ENCODE data around the gene MAB21L3.

MAB21L3 gene

DNA sequence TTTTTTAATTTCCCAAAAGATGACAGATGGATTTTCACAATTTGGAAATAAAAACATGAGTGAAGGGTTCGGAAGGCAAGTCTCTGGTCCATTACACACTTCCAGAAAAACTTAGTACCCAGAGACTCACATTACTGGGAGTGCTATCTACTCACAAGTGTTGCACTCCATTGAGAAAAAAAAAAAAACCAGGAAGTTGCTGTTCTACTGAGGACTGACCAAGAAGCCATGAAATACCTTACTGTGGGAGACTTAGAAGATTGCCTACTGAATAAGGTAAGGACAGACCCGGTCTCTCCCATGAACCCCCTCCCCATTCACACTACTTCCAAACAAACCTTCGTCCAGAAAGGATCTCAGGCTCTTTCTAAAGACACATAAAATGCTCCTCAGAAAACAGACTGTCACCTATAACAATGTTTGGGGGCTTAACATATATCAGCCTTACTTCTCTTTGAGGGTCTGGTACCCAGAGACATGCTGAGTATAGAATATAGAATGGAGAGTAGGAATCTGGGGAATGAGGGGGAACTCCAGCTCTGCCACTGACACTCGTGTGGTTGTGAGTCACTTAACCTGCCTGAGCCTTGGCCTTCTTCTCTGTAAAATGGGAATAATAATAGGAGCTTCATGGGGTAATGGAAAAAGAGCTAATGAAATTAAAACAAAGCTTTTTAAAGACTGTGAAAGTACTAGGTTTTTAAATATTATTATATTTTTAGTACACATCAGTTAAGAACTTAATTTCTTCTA lies 1.4 kb downstream of the MAB21L3 start:
- DNase-seq: no peak

DNA sequence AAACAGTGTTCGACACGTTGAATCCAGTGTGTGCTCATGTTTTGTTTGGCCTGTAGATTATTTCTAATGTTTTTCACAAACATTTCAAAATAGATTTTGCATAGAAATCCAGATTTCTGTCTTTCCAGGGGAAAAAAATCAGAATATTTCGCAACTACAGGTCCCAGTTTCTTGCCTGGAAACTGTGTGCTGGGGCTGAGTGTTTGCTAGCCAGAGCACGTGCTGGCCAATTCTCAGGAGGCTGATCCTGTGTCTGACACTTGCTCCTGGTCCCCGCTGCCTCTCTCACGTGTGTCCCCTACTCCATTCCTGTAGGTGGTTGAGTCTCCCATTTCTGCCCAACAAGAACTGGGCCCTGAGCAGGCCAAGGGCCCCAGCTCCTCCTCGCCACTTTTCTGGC lies 2.4 kb downstream of the MAB21L3 start:
- no peak for DNase-seq

DNA sequence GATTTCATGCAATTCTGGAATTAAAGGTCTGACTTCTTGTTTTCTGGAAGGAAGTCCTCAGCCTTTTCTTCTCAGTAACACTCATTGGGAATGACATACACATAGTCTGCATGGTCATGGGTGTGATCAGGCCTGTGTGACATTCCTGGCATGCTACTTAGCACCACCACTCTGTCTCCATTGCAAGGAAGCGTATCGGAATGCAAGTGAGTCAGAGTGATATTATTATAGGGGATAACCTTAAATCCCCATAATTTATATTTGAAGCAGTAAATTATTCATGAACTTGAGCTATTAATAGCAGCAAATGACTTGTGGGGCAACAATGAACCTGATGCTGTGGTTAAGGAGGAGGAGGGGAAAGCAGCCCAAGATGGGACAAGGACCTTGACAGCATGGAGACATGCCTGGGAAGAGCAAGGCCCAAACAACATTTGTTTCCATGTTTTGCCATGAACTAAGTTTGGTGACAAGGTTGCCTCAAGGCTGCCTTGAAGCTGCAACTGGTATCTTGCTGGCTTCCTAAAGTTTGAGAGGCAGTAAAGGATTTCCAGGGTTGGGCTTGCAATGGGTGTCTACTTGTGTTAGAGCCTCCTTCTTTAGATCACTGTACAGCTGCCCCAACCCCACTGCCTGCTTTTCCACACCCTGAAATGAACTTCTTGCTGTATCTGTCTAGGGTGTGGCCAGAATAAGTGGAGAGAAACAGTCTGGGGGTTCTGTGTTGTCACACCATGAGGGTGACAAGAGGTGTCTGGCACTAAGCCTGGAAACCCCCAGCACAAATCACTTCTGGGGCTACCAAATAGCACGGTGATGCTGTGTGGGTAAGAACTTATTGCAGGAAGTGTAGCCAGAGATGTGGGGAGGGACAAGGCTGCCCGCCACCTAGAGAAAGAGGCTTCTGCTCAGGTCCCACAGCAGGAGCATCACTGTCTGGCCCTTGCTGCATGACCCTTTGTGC lies 4.6 kb downstream of the MAB21L3 start:
- DNase-seq: no peak

DNA sequence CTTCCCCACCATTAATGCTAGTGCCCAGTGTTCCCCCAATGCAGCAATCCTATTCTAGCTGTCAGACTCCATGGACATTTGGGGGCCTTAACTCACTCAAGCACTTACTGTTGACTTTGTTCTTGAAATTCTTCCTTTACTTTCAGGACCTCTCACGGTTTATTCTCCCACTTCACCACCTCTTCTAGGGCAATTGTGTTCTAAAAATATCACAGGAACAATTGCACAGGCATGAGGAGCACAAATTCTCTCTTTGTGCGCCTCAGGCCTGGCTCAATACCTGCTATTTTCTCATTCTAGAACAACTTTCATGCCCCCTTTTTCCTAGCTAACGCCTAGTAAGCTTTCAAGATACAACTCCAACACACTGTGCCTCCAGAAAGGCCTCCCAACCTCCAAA lies 7.3 kb downstream of the MAB21L3 start:
- no peak for DNase-seq

DNA sequence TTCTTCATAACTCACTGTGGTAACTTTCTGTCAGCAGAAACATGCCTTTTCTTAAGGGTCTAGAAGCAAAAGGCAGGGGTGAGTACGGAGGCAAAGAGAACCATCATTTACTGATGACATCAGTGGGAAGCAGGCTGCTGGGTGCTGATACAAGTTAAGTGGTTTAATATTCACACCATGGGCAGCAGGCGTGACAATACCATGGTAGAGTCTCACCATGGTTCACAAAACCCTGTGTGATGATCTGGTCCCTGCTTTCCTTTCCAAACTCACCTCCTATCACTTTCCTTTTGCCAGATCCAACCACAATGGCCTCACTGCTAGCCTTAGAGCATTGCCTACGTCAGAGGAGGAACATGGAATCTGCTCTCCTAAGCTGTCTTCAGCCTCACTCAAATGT lies 8.7 kb downstream of the MAB21L3 start:
- DNase-seq: no peak

DNA sequence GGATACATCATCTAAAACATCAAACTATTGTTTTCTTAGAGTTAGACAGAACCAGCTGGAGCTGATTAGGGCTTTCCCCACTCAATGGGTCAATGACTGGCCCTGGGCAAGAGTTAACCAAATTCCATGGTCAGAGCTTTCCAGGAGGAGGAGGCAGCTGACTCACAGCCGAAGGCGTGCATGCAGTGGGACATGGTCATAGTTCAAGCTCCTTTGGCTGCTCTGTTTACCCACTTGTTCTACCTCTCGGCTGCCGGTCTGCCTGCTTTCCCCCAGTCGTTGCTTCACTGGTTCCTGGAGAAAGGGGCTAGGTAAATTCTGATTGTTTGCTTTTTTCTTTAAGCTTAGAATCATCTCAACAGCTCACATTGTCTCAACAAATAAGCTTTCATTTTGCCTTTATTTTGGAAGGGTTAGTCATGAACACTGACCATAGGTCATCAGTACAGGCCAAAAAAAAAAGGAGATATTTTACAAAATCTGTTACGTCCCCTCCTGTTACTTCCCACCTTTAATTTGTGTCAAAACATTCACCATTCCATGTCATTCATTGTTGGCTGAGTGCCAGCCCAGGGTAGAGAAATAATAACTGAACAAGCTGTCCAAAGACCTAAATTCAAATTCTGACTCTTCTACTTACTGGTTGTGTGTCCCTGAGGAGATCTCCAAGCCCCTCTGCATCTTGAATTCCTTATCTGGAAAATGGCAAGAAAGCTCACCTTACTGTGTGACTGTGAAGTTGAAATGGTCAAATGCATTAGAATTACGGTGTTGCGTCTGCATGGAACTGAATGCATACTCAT lies 12.0 kb downstream of the MAB21L3 start:
- DNase-seq: no peak

DNA sequence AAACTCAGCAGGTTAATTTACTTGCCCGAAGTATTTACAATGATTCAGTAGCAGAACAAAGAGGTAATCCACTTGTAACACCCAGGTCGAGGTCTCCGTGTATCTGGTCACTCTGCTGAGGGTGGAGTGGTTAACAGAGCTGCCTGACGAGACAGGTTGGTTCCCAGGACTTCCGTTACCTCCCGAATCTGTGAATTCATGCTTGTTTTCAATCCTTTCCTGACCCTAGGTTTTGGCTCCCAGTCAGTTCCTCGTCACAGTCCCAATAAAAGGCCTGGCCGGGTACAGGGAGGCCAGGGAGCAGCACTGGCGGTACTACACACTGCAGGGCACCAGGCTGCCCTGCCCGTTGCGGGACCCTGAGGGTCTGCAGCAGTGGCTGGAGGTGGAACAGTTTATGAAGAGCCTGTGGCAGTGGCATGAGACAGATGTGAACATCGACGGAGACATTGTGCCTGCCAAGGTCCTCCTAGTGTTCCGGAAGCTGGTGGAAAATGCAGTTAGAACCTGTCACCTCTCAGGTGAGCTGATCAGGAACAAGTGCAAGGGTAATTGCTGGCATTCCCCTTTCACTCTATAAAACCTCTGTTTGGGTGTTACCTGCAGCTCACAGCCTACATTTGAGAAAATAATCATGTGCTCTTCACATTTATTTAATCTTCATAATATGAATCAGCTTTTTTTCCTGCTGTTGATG lies 12.8 kb downstream of the MAB21L3 start:
- no peak for DNase-seq

DNA sequence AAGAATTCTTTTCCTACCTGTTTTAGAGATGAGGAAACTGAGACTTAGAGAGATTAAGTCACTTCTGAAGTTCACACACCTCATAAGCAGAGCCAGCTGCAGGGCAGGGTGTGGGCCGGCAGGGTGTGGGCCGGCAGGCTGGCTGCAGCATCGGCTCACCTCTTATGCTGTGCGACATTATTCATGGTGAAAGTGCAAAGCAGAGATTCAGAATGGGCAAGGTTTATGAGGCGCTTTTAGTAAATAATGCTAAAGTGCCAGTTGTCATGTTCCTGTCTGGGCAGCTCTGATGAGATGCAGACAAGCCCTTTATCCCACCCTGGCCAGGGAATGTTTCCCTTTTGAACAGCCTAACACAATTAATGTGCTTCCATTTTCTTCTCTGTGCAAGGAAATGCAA lies 14.6 kb downstream of the MAB21L3 start:
- no peak for DNase-seq

DNA sequence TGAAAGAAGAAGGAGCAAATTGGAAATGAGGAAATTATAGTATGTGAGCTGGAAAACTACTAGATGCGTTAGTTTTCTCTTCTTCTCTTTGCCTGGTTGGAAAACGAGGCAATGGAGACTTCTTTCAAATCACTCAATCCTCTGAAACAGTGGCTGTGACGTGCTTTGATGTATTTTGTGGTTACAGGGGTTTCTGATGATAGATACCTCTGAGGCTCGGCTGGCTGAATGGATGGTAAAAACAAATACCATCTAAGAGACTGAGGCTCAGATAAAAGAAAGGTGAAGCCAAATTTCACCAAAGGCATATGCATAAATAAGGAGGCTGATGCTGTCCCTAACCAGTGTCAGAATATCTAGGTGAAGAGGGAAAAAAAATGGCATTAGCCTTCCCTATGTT lies 15.1 kb downstream of the MAB21L3 start:
- DNase-seq: no peak

DNA sequence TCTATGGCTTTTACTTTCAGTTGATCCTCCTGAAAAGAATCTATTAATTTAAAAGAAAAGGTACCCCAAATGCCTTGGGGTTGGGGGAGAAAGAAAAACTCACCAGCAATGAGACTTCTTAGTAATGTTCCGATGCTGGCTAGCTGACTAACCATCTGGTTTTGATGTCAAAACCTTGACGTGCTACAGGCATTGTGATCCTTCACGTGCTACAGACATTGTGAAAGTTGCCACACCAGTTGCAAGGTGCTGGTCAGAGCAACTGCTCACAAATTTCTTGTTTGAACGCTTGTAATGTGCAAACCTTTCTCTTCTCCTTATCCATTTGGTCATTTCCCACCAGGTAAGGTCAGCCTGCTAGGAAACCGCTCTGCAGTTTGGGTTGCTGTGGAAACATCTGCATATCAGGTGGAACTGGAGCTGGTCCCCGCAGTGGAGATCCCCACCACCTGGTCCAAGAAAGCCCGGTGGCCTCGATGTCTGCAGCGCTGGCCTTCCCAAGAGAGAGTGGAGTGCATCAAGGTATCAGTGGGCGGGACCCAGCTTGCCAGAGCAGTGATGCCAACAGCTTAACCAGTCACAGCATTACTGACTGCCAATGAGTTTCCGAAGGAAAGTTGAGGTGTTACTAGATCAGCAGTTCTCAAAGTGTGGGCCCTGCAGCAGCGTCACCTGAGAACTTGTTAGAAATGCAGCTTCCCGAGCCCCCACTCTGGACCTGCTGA lies 16.1 kb downstream of the MAB21L3 start:
- DNase-seq: no peak

DNA sequence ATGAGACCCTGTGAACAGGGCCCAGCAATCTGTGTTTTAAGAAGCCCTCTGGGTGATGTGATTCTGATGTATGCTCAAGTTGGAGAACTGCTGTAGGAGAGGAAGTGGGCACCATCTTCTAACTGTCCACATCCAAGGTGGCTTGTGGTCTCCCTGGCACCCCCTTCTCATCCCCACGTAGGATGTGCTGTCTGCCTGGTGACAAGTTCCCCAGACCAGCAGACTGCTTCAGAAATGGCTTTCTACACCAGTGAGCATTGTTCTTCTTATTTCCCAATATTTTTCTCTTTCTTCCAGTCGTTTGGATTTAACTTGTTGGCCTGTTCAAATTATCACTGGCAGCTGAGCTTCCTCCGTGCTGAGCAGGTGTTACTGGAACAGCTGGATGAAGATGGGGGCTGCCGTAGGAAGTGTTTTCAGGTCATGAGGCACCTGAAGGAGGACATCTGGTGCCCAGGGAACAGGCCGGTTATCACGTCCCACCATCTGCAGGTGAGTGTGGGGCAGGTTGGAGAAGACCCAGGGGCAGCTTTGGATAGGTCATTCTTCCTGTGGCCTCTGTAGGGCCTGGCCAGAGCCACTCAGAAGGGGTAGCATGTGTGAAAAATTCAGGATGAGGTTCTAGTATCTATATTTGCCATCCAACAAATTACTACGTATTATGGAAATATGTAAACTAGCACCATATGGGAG lies 16.8 kb downstream of the MAB21L3 start:
- DNase-seq: no peak

DNA sequence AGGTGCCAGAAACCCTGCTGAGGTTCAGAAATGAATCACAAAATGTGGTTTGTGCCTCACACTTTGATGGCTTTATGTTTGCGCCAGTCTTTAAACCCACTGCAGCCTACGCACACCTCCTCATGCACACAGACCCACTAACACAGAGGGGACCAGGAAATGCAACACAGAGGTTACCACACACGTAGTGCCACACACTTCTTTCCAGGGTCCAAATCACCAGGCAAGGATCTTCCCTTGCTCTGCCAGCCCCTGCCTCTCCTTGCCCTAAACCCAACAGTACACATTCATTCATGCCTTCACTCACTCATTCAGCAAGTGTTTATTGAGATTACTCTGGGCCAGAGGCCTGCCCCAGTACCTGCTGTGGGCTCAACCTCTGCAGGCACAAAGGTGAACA lies 17.5 kb downstream of the MAB21L3 start:
- DNase-seq: no peak

DNA sequence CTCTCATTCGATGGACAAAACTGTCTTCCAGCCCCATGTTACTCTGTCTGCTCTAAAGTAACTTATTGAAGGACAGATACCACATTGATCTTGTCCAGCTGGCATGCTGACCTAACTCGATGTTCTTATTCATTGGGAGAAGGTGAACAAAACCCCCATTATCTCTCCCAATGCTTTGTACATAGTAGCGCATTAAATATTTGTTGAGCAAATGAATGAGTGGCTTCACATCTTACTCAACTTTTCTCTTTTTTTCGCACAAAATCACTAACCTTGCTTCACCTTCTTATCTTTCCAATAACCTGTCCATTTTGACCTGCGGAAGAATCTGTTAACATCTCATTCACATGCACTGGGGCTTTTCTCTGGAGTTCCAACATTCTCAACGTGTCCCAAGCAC lies 18.3 kb downstream of the MAB21L3 start:
- DNase-seq: no peak

DNA sequence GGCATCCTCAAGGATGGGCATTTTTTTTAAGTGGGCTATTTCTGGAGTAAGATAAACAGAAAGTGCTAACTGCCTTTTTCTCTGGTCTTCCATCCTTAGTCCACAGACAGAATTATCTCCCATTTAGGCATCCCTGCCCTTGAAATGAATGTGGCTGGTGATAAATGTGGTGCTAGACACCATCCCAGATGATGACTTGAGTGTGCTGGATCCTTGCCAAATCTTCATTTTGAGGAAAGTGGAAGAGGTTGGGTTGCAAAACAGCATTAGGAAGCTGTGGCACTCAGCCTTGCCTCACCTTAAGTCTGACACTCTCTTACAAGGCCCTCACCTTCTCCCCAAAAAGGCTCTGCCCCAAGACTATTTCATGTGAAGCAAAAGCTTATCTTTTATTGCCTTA lies 19.2 kb downstream of the MAB21L3 start:
- no peak for DNase-seq

DNA sequence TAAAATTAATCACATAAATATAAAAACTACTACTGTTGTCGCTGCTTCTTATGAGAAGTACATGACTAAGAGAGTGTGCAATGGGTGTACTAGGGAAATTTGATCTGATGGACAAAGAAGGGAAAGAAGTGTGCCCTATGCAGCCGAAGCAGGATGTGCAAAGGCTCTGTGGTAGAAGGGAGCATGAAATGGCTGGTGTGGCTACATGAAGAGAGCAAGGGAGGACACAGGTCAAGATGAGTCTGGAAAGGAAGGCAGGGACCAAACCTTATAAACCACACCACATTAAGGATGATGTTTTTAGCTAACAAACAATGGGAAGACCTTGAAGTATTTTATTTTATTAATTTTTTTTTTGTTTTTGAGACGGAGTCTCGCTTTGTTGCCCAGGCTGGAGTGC lies 20.0 kb downstream of the MAB21L3 start:
- no peak for DNase-seq

DNA sequence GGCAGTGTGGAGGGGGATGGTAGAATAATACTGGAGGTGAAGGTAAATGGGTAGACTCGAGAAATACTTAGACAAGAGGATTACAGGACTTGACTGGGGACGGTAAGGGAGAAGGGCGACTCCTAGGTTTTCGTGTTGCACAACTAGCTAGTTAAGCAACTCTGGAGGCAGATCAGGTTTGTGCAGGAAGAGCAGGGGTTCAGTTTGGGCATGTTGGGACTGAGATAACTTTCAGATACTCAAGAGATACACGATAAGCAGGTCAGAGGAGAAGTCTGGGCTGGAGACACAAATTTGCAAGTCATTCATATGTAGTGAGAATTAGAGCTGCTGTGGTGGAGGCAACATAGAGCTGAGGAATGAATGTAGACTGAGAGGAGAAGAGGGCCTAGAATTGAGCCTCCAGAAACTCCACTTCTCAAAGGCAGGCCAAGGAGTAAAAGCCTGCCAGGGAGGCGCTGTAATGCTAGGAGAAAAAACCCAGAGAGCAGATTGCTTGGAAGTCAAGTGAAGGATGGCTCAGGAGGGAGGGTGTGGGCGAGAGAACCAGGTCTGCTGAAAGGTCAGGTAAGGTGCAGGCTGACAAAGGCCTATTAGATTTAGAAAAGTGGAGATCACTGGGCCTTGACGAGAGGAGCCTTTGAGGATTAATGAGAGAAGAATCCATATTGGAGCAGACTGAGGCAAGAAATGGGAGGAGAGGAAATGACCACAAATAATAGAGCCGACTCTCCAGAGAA lies 20.8 kb downstream of the MAB21L3 start:
- no peak for DNase-seq

DNA sequence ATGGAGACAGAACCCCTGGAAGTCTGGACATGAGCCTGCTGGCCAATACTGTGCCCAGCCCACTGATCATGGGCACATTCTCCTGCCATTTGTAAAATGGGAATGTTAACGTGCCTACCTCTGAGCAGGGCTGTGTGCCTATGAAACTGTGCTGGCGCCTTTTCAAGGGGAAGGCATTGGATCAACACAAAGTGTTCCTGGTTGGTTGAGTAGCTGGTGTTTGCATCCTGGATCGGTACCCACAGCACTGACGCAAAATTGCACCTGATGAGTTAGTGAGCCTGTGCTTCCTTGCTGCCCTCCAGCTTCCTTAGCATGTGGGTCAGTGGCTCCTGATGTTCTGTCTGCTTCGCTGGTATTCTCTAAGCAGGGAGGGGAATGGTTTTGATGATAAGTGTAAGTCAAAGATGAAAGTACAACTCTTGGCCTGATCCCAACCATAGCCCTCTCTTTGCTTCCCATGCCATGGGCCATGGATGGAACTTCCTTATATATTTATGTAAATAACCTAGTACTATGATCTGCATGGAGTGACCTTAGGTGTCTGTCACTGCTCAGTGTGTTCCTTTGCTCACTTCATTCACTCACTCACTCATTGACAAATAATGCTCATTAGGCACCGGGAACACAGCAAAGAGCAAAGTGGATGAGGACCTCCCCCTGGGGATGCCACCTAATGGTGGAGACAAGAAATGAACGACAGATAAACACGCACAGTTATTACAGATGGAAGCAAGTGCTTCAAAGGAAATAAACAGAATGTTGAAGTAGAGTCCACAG lies 22.7 kb downstream of the MAB21L3 start:
- DNase-seq: no peak

DNA sequence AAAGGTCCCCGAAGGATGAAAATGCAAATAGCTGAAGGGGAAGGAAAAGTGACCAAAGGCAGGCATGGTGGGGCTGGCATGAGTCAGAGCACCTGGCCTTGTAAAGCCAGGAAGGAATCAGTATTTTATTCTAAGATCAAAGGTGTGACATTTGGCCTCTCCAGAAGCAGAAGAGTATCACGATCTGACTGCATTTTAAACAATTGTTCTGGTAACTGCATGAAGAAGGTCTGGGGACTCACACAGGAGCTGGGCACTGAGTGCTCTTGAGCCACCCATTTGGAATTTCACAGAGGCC lies 23.2 kb downstream of the MAB21L3 start:
- no peak for DNase-seq

DNA sequence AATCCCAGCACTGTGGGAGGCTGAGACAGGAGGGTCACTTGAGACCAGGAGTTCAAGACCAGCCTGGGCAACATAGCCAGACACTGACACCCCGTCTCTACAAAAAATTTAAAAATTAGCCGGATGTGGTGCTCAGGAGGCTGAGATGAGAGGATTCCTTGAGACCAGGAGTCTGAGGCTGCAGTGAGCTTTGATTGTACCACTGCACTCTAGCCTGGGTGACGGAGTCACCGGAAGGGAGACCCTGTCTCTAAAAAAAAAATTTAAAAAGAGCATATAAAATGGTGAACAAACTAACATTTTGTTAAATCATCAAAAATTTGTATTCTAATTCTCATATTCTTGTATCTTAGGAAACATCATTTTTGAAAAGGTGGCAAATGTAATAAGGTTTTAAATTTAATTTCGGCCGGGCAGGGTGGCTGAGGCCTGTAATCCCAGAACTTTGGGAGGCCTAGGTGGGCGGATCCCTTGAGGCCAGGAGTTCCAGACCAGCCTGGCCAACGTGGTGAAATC lies 27.1 kb downstream of the MAB21L3 start:
- no peak for DNase-seq
